Panc1 (cell line): Measurements from ENCODE around the gene TSKU.

Source experiments
- CTCF ChIP-seq: fragments of 450-650 bp; IDR thresholded peaks from 2 replicates; pipeline ENCODE4 v1.5.1; 2017; ENCODE audit warnings: mild to moderate bottlenecking
- POLR2AphosphoS5 ChIP-seq: IDR thresholded peaks from 2 replicates; pipeline ENCODE4 v1.6.1; 2012; ENCODE audit warnings: mild to moderate bottlenecking, low read depth, low read length, moderate library complexity
- REST ChIP-seq, 2 experiments: IDR thresholded peaks; 2 replicates each; pipeline ENCODE4 v1.6.1; 2011 to 2012; ENCODE audit warnings: low read depth in 2 of 2, control low read depth in 1 of 2, low read length in 1 of 2, mild to moderate bottlenecking in 1 of 2, moderate library complexity in 1 of 2; ENCODE audit not compliant: insufficient read depth in 1 of 2
- SIN3A ChIP-seq: IDR thresholded peaks from 2 replicates; pipeline ENCODE4 v1.6.1; 2012; ENCODE audit warnings: low read depth, mild to moderate bottlenecking, low read length, moderate library complexity, borderline replicate concordance; ENCODE audit not compliant: insufficient read depth
- TCF7L2 ChIP-seq: IDR thresholded peaks from 2 replicates; pipeline ENCODE4 v1.6.1; 2011; ENCODE audit warnings: mild to moderate bottlenecking, low read depth, low read length, inconsistent platforms

- TF ChIP-seq CTCF (peak; percentile 80), POLR2AphosphoS5 (no peak), REST (IDR thresholded peaks at IDR 0.05; ENCODE audit: insufficient read depth in 1 of 2, low read depth in 2 of 2, low read length in 1 of 2) (no peak), TCF7L2 (no peak), SIN3A (no peak)
Observed at GRCh38 chr11:76810151-76810853, 27.1 kb downstream of the TSKU start.
